Upper lobe of right lung (tissue), 1 donor: ENCODE measurements around the gene DPP6. TPM values are rescaled to one million over a fixed set of nuclear protein-coding genes. Genes with fewer than 3 reads are reported as not detected.

ENCODE experiments used
- ATAC-seq: fragments of 200-7000 bp; cut with Tn5 transposase; one replicate; pipeline ENCODE4 v1.9.1; 2020; ENCODE audit warnings: mild to moderate bottlenecking, moderate library complexity
- DNase-seq: peaks from one replicate; pipeline ENCODE4 v3.0.0-alpha.2; 2020
- H3K27ac ChIP-seq: fragments of 200-600 bp; one replicate; pipeline ENCODE4 v1.8.0; 2022
- H3K27me3 ChIP-seq: fragments of 200-600 bp; one replicate; pipeline ENCODE4 v1.8.0; 2022; ENCODE audit warnings: mild to moderate bottlenecking
- H3K36me3 ChIP-seq: fragments of 200-600 bp; one replicate; pipeline ENCODE4 v1.8.0; 2022
- H3K4me1 ChIP-seq: fragments of 200-600 bp; one replicate; pipeline ENCODE4 v1.8.0; 2022
- H3K4me3 ChIP-seq: fragments of 200-600 bp; one replicate; pipeline ENCODE4 v1.8.0; 2022; ENCODE audit warnings: mild to moderate bottlenecking
- H3K9me3 ChIP-seq: fragments of 200-600 bp; one replicate; pipeline ENCODE4 v1.8.0; 2022
- CTCF ChIP-seq: fragments of 200-600 bp; IDR thresholded peaks from one replicate; pipeline ENCODE4 v1.8.0; 2022; ENCODE audit warnings: antibody characterized with exemption
- intact Hi-C: fragments of 100-400 bp; cut with DNase I; formaldehyde crosslinking; loops from one replicate; pipeline ENCODE4 v1.11.0; 2022
- total RNA-seq: library from RNA; stranded (reverse); fragmentation: NEBNext Ultra II Directional; extraction: Animal tissue kit (Norgen Biotek cat#: 25700); gene quantifications from one replicate; pipeline ENCODE4 v1.2.1, GENCODE V29; 2021
- donor health status: DM: no; HTN: yes; CAD: no; lungs with severe emphysema.

The DPP6 gene
- total RNA-seq, 1 donor from 2014 or later, result 1.6 TPM

- H3K27me3 ChIP-seq, result no peaks in the 10 kb centered on the region
- TF ChIP-seq CTCF, result no peak
- no peak for ATAC-seq
- H3K36me3 ChIP-seq, result no peaks in the 10 kb centered on the region
- DNase-seq, result no peak
- intact Hi-C loops, result no loop called here
- no peak overlapping the region for H3K4me3 ChIP-seq
- no peak overlapping the region for H3K27ac ChIP-seq
- H3K4me1 ChIP-seq, result no peaks in the 10 kb centered on the region
- H3K9me3 ChIP-seq, result no peaks in the 10 kb centered on the region
Measured at GRCh38 chr7:154598396-154598795, 546.2 kb downstream of the DPP6 start.

- H3K27ac ChIP-seq, result no peak overlapping the region
- H3K9me3 ChIP-seq, result no peaks in the 10 kb centered on the region
- no peaks in the 10 kb centered on the region for H3K4me1 ChIP-seq
- H3K27me3 ChIP-seq, result no peaks in the 10 kb centered on the region
- no peaks in the 10 kb centered on the region for H3K36me3 ChIP-seq
- TF ChIP-seq CTCF, result no peak
- intact Hi-C loops, result no loop called here
- no peak overlapping the region for H3K4me3 ChIP-seq
- no peak for DNase-seq
- ATAC-seq, result no peak
Measured at GRCh38 chr7:154598864-154599263, 546.7 kb downstream of the DPP6 start.

DNA sequence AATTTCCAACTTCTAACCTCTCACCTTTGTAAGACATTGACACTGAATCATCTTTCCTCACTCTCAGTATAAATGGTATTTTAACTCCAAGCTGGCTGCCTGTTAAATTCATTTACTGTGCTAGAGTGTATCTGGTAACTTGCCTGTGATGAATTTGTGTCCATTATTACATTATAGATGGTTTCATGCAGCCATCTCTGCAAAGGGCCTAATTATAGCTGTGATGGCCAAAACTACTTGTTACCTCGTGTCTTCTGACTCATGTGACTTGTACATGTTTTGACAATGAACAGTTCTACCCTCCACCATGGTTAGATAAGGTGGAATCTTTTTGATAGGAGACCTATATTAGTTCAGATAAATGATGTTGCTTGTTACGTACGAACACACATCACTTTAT, 558.7 kb downstream of the DPP6 start:
- H3K27me3 ChIP-seq, result no peaks in the 10 kb centered on the region
- no peak for TF ChIP-seq CTCF
- intact Hi-C loops, result no loop called here
- DNase-seq (no peak), ATAC-seq (no peak)
- H3K36me3 ChIP-seq, result no peaks in the 10 kb centered on the region
- H3K9me3 ChIP-seq, result no peaks in the 10 kb centered on the region
- H3K4me1 ChIP-seq, result no peaks in the 10 kb centered on the region
- H3K4me3 ChIP-seq, result no peak overlapping the region
- no peak overlapping the region for H3K27ac ChIP-seq

GRCh38 chr7:154613811-154614210, 561.6 kb downstream of the DPP6 start:
- Histone ChIP-seq H3K4me3 (no peak overlapping the region), H3K27me3 (no peaks in the 10 kb centered on the region), H3K27ac (no peak overlapping the region), H3K4me1 (no peaks in the 10 kb centered on the region), H3K9me3 (no peaks in the 10 kb centered on the region), H3K36me3 (no peaks in the 10 kb centered on the region)
- no peak for TF ChIP-seq CTCF
- intact Hi-C loops, result no loop called here
- DNase-seq (no peak), ATAC-seq (no peak)

DNA sequence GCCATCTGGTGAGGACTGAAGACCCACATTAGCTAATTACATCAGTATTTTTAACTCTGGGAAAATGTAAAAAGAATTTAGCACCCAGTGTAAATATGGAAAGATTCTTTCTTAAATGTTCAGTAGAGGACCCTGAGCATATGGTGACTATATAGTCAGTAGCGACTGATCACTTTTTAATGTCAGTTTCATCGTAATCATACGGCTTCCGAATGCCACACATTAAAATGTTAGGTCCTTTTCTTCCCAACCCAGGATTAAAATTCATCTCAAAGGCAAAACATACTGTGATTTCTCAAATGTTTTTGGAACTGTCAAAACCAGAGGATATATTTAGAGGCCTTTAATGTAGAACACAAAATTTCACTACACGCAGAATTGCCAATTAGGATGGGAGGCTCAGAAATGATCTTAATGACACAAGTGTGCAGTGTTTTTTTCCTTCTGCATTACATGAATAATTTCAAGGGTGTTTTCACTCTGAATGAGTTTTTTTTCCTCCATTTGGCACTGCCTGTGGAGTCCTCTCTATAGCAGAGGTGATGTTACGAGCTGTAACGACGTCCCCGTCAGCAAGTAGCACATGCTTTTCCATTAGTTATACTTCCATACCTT, 568.0 kb downstream of the DPP6 start:
- H3K9me3 ChIP-seq, result no peaks in the 10 kb centered on the region
- intact Hi-C loops, result no loop called here
- TF ChIP-seq CTCF, result no peak

DNA sequence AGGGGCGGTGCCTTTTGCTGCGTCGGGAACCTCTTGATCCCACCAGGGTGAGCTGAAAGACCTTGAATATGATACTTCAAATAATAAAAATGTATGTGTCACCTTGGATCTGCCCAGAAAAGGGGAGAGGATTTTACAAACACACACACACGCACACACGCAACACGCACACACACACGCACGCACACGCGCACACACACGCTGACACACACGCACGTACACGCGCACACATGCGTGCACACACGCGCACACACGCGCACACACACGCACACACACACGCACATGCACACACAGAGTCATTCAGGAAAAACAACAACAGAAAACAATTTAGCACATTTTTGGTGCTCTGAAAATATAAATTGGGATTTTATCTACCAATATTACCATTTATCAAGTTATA, 571.2 kb downstream of the DPP6 start:
- no peak for DNase-seq
- no peak for TF ChIP-seq CTCF

More for the DNA sequence above, 568.0 kb downstream of the DPP6 start:
- no peaks in the 10 kb centered on the region for H3K27me3 ChIP-seq
- ATAC-seq (no peak), DNase-seq (no peak)
- H3K27ac ChIP-seq, result no peak overlapping the region
- H3K36me3 ChIP-seq, result no peaks in the 10 kb centered on the region
- H3K4me3 ChIP-seq, result no peak overlapping the region
- H3K4me1 ChIP-seq, result no peaks in the 10 kb centered on the region

More for the DNA sequence above, 571.2 kb downstream of the DPP6 start:
- Histone ChIP-seq H3K4me1 (no peaks in the 10 kb centered on the region), H3K9me3 (no peaks in the 10 kb centered on the region), H3K4me3 (no peak overlapping the region), H3K27me3 (no peaks in the 10 kb centered on the region), H3K36me3 (no peaks in the 10 kb centered on the region), H3K27ac (no peak overlapping the region)
- intact Hi-C loops, result no loop called here
- ATAC-seq, result no peak
